Measurements from ENCODE around the gene GLP2R. TPM values are rescaled to one million over a fixed set of nuclear protein-coding genes. Genes with fewer than 3 reads are reported as not detected.

The GLP2R gene
- total RNA-seq, 1 donor from 2014 or later = not detected

DNA sequence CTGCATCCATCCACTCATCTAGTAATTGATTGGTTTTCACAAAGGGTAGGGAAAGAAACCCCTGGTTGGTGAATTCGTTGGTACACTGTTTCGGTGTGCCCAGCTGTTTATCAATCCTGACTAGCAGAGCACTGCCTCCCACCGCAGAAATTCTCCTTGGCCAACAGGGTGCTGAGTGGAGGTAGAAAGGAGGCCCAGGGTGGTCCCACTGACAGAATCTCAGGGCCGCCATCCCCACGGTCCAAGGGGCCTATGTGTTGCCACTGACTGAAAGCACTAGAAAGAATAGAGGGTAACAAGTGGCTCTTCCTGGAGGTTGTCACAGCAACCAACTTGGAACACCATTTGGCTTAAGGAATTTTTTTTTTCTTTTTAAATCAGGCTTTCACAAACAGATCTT lies 87.8 kb downstream of the GLP2R start:
- Mint-ChIP-seq H3K36me3 (ENCODE audit: unreplicated experiment) (peaks cover 7% of the 10 kb centered on the region), H3K4me1 (ENCODE audit: low read depth, unreplicated experiment) (no peaks in the 10 kb centered on the region), H3K4me3 (ENCODE audit: unreplicated experiment) (no peak overlapping the region), H3K9me3 (ENCODE audit: unreplicated experiment) (peaks cover 6% of the 10 kb centered on the region), H3K27me3 (ENCODE audit: unreplicated experiment) (peaks cover 5% of the 10 kb centered on the region), H3K27ac (ENCODE audit: unreplicated experiment) (no peak overlapping the region)
- TF ChIP-seq, protein P1, sequence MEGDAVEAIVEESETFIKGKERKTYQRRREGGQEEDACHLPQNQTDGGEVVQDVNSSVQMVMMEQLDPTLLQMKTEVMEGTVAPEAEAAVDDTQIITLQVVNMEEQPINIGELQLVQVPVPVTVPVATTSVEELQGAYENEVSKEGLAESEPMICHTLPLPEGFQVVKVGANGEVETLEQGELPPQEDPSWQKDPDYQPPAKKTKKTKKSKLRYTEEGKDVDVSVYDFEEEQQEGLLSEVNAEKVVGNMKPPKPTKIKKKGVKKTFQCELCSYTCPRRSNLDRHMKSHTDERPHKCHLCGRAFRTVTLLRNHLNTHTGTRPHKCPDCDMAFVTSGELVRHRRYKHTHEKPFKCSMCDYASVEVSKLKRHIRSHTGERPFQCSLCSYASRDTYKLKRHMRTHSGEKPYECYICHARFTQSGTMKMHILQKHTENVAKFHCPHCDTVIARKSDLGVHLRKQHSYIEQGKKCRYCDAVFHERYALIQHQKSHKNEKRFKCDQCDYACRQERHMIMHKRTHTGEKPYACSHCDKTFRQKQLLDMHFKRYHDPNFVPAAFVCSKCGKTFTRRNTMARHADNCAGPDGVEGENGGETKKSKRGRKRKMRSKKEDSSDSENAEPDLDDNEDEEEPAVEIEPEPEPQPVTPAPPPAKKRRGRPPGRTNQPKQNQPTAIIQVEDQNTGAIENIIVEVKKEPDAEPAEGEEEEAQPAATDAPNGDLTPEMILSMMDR (IDR thresholded peaks at IDR 0.05; ENCODE audit: partially characterized antibody, unreplicated experiment) = no peak
- no peak for DNase-seq

DNA sequence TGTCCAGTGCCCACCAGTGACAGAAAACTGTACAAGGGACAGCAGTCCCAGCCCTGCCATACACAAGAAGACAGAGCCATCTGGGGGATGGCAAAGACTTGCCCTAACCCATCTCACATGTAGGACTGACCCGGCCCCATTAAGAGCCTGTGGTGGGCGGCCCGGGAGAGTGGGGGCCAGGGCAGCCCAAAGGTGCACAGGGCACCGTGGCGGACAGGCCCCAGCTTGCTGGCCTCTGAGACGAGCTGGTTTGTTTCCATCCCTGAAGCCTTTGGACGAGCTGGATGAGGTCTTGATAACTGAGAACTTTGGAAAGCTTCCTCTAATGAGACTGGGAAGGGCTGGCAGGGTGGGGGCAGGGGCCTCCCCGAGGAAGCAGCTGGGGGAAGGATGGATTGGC lies 90.4 kb downstream of the GLP2R start:
- peaks cover 8% of the 10 kb centered on the region for H3K9me3 Mint-ChIP-seq (ENCODE audit: unreplicated experiment)
- H3K4me3 Mint-ChIP-seq (ENCODE audit: unreplicated experiment) = no peak overlapping the region
- TF ChIP-seq, protein P1 (IDR thresholded peaks at IDR 0.05; ENCODE audit: partially characterized antibody, unreplicated experiment) = no peak
- no peaks in the 10 kb centered on the region for H3K4me1 Mint-ChIP-seq (ENCODE audit: low read depth, unreplicated experiment)
- H3K27me3 Mint-ChIP-seq (ENCODE audit: unreplicated experiment) = peaks cover 8% of the 10 kb centered on the region
- peaks cover 7% of the 10 kb centered on the region for H3K36me3 Mint-ChIP-seq (ENCODE audit: unreplicated experiment)
- no peak overlapping the region for H3K27ac Mint-ChIP-seq (ENCODE audit: unreplicated experiment)
- no peak for DNase-seq

DNA sequence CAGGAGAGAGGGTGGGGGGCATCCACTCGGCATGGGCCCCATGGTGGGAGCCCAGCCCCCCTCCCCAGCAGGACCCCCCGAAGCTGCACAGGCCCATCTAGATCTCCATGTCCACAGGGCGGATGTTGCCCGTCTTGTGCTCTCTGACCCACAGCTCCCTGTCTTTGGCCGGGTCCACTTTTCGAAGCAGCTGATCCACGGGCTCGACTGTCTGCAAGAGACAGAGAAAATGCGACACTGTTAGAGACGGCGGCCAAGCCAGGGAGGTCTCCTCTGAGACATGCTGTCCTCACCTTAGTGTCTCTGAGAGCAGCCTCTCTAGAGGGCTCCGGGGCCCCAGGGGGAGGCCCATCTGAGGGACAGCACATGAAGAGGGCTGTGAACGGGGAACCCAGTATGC lies 91.4 kb downstream of the GLP2R start:
- no peak overlapping the region for H3K27ac Mint-ChIP-seq (ENCODE audit: unreplicated experiment)
- no peak for DNase-seq
- H3K4me1 Mint-ChIP-seq (ENCODE audit: low read depth, unreplicated experiment) = no peaks in the 10 kb centered on the region
- H3K36me3 Mint-ChIP-seq (ENCODE audit: unreplicated experiment) = peaks cover 7% of the 10 kb centered on the region
- peaks cover 10% of the 10 kb centered on the region for H3K27me3 Mint-ChIP-seq (ENCODE audit: unreplicated experiment)
- H3K9me3 Mint-ChIP-seq (ENCODE audit: unreplicated experiment) = peaks cover 9% of the 10 kb centered on the region
- TF ChIP-seq, protein P1 (IDR thresholded peaks at IDR 0.05; ENCODE audit: partially characterized antibody, unreplicated experiment) = no peak
- H3K4me3 Mint-ChIP-seq (ENCODE audit: unreplicated experiment) = no peak overlapping the region

DNA sequence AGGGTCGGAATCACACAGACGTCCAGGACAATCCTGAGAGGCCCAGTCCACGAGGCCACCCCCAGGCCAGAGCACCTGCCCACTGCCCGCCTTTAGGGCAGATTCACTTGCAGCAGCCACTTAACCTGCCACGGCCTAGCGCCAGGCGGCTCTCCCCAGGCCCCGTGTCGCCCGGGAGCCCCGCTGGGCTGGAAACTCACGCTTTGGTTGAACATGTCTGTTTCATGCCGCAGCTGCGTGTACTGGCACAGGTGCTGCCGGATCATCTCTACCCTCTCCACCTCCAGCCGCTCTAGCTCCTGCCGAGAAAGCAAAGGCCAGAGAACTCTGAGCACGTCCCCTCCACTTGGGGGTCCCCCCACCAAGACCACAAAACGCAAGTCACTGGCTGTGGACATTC lies 92.1 kb downstream of the GLP2R start:
- no peak overlapping the region for H3K27ac Mint-ChIP-seq (ENCODE audit: unreplicated experiment)
- TF ChIP-seq, protein P1 (IDR thresholded peaks at IDR 0.05; ENCODE audit: partially characterized antibody, unreplicated experiment) = no peak
- peaks cover 7% of the 10 kb centered on the region for H3K36me3 Mint-ChIP-seq (ENCODE audit: unreplicated experiment)
- H3K4me1 Mint-ChIP-seq (ENCODE audit: low read depth, unreplicated experiment) = no peaks in the 10 kb centered on the region
- DNase-seq = no peak
- H3K27me3 Mint-ChIP-seq (ENCODE audit: unreplicated experiment) = peaks cover 10% of the 10 kb centered on the region
- peaks cover 10% of the 10 kb centered on the region for H3K9me3 Mint-ChIP-seq (ENCODE audit: unreplicated experiment)
- H3K4me3 Mint-ChIP-seq (ENCODE audit: unreplicated experiment) = no peak overlapping the region

DNA sequence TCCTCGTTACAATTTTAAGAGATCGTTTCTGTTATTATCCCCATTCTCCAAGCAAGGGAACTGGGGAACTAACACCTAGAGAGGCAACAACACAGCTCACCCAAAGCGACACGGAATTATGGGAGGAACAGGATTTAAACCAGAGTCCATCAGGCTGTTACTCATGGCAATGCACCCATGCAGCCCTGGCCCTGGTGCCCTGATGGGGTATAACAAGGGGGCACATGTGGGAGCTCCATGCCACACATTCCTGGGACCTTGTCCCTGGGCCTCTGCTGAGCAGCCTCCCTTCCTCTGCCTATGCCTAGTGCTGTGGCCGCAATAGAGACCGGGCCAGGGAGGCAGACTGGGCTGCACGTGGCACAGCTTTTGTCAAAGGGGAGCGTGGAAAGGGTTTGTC lies 92.6 kb downstream of the GLP2R start:
- no peak overlapping the region for H3K27ac Mint-ChIP-seq (ENCODE audit: unreplicated experiment)
- peaks cover 10% of the 10 kb centered on the region for H3K27me3 Mint-ChIP-seq (ENCODE audit: unreplicated experiment)
- DNase-seq = no peak
- TF ChIP-seq, protein P1 (IDR thresholded peaks at IDR 0.05; ENCODE audit: partially characterized antibody, unreplicated experiment) = no peak
- peaks cover 7% of the 10 kb centered on the region for H3K36me3 Mint-ChIP-seq (ENCODE audit: unreplicated experiment)
- no peak overlapping the region for H3K4me3 Mint-ChIP-seq (ENCODE audit: unreplicated experiment)
- no peaks in the 10 kb centered on the region for H3K4me1 Mint-ChIP-seq (ENCODE audit: low read depth, unreplicated experiment)
- H3K9me3 Mint-ChIP-seq (ENCODE audit: unreplicated experiment) = peaks cover 10% of the 10 kb centered on the region
